Transverse colon (tissue), 4 donors: ENCODE results near the gene KCTD5.

Source experiments
- CTCF ChIP-seq, 5 experiments: fragments of 200-600 bp in 3 of 5; fragments of 450-650 bp in 2 of 5; sonication (generic) in 3 of 5; IDR thresholded peaks; 1 replicate in 2 of 5; 2 replicates in 3 of 5; pipeline ENCODE4 v1.5.1; 2016 to 2017; ENCODE audit warnings: antibody characterized with exemption in 5 of 5, inconsistent platforms in 3 of 5, mild to moderate bottlenecking in 2 of 5, moderate library complexity in 1 of 5
- EP300 ChIP-seq: sonication (generic); formaldehyde crosslinking; IDR thresholded peaks from one replicate; pipeline ENCODE4 v1.6.1; 2017; ENCODE audit warnings: antibody characterized with exemption, low read depth
- POLR2A ChIP-seq: fragments of 450-650 bp; IDR thresholded peaks from one replicate; pipeline ENCODE4 v1.6.1; 2016; ENCODE audit warnings: antibody characterized with exemption, mild to moderate bottlenecking, moderate library complexity
- POLR2AphosphoS5 ChIP-seq, 3 donors: sonication (generic); formaldehyde crosslinking; IDR thresholded peaks; one replicate each; pipeline ENCODE4 v1.6.1; 2016; ENCODE audit warnings: antibody characterized with exemption in 3 of 3

GRCh38 chr16:2689968-2690801 is 7.9 kb downstream of the KCTD5 start:
- TF ChIP-seq CTCF (IDR thresholded peaks at IDR 0.05) (no peak), POLR2A (no peak), EP300 (no peak), POLR2AphosphoS5 (IDR thresholded peaks at IDR 0.05) (no peak)
